CD4-positive, alpha-beta T cell treated with Interleukin-21 for 1 hour (primary cell): ENCODE measurements around the gene FHOD3.

Experiments
- DNase-seq: peaks from one replicate; pipeline ENCODE4 v3.0.0-alpha.2; 2020

Gene FHOD3

DNA sequence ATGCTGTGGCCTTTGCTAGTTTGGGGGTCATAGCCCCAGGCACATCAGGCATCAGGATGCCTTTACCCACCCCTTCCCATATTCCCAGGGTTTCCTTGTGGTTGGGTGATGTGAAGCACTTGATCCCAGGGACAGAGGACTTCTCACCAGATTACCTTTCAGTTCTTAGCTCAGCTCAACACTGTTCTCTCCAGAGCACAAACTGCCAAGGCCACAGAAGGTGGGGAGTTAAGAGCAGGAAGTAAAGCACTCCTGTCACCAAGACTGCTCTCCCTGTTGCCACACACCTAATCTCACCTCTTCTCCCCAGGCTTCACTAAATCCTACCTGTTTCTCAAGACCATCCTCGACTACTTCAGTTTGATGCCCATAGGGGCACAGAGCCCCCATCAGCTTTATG, 25.9 kb downstream of the FHOD3 start:
- no peak for DNase-seq

DNA sequence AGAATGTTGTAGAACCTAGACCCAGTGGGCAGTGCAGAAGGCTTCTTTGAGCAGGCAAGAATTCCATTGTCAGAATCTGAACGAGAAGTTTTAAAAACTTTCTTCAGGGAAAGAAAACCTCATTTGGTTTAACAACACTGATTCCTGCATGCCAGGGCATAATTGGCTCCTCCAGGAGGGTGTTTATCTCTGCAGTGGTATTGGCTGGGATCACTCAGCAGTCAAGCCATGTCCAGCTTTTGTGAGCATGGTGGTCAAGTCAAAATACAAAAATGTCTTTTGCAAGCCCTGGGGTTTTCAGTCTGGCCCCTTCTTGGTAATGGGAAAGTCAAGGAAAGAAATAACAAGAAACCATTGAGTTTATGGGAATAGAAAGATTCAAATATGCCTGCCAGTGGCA, 28.3 kb downstream of the FHOD3 start:
- DNase-seq = no peak

DNA sequence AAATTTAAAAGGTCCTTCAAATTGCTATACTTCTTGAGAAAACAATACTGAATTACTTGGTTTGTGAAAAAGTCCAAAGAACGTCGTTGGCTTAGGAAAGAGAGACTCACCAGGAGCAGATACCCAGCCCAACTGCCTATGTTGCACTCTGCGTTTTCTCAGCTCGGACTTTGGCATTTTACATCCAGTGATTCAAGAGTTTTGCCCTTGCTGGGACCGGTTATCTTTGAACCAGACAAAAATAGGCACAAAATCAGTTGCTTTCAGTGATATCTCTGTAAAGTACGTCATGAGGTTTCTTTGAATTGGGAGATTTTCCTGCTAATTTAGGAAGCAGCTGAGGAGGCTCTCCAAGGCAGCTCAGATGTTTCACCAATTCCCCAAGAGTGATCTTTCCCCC, 29.3 kb downstream of the FHOD3 start:
- DNase-seq = no peak

DNA sequence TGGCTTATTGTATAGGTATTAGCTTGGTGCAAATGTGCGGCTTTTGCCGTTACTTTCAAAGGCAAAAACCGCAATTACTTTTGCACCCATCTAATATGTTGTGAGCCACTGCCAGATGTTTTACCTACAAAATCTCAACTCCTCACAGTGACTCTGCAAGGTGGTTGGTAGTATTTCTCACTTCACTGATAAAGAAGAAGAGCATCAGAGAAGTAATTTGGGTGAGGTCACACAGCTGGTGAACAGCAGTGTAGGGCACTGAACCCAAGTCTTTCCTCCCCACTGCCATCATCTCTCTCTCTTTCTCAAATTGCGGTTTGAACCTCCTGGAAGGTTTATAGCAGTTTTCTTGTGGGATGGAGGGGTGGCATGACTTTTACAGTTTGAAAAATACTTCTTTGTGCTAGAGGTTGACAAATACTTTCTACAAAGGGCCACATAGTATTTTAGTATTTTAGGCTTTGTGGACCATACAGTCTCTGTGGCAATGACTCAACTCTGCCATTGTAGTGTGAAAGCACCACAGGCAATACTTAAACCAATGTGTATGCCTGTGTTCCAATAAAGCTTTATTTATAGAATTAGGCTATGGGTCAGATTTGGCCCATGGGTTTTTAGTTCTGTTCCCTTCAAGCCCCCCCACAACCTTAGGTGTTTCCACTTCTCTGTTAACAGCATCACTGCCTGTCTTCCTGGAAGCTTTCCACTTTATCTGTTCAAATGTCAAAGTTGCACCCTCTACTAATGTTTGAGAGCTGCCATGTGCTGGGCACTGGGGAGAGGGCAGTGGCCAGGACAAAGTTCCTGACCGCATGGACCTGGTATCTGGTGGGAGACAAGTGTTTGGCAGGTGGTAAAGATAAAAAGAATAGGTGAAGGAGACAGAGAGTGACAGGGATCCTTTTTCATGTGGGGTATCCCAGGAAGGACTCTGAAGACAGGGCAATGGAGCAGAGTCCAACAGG, 30.1 kb downstream of the FHOD3 start:
- DNase-seq = no peak

DNA sequence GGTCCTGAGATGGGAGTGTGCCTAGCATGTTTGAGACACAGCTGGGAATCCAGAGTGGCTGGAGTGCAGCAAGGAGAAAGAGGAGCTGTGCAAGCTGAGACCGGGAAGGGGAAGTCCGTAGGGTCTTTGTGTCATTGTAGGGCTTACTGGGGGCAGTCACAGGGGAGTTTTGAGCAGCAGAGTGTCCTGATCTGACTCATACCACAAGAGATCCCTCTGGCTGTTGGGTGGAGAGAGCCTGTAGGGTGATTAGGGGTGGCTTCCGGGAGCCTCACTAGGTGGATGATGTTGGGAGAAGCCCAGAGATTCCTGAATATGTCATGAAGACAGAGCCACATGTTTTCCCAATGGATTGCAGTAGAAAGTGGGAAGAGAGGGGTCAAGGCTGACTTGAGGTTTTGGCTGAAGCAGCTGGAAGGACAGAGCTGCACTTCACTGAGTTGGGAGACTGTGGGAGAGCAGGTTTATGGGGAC, 30.9 kb downstream of the FHOD3 start:
- no peak for DNase-seq

DNA sequence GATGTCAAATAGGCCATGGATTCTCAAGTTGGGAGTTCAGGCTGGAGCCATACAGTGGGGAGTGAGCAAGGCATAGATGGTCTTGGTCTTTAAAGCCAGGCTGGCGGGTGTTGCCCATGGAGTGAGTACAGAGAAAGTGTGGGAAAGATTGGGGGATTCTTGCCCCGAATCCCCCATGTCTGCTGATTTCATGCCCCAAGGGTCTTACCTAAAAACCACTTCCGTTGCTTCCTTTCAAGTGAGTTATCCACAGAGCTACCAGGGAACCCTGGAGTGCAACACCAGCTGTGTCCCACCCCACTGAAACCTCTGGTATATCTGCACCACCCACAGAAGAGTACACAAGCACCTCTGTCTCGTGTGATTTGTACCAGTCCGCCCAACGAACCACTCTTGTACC, 31.4 kb downstream of the FHOD3 start:
- DNase-seq = no peak

DNA sequence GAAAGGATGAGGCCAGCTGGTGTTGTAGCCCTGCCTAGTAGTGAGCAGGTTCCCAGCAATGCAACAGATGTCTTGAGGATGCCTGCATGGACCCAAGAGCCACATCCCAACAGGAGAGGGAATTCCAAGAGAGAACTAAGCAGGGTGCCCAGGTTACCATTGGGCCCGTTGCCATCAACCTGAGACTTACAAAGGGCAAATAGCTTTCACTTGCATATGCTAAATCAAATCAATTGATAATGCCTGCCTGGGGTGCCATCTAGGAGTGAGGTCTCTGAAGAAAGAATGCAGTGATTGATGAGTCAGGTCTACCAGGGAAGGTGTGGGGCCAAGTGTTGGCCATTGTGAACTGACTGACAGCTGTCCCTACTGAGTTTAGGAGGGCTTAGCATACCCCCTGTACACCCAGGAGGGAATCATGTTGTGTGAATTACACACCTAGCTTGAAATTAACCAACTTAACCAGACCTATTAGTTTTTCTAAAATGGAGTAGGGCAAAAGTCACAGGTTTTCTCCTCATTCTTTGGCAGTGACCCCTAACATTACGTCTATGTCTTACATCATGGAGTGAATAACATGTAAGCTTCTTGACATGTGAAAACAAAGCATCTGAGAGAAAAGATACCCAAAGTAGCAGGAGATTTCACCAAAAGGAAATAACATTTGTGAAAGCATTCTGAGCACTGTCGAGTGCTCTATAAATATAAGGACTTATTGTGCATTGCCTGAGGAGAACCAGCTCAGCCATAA, 32.3 kb downstream of the FHOD3 start:
- no peak for DNase-seq

DNA sequence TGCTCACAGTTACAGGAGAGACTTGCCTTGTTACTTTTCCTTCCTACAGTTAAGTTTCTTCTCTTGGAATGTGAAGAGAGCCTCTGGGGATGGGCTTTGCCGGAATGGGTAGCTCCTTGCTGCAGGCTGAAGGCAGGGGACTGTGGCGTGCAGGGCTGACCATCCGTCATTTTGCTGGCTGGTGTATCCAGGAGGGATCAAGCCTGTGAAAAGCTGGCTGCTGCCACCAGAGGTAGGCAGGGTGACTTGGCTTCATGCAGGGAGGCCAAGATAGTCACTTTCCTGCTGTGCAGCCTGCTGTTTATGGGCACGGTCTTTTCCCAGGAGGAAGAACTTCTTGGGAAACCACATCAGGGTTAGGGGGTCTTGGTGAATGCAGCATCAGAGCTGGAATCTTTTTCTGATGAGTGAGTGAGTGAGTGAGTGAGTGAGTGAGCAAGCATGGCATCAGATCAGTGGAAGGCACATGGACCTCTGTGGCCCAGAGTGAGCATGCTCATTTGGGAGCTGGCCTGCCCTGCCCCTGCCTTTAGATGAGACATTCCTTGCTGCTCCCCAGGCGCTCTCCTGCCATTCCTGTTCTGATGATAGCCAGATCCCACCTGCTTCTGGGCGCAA, 33.0 kb downstream of the FHOD3 start:
- no peak for DNase-seq

DNA sequence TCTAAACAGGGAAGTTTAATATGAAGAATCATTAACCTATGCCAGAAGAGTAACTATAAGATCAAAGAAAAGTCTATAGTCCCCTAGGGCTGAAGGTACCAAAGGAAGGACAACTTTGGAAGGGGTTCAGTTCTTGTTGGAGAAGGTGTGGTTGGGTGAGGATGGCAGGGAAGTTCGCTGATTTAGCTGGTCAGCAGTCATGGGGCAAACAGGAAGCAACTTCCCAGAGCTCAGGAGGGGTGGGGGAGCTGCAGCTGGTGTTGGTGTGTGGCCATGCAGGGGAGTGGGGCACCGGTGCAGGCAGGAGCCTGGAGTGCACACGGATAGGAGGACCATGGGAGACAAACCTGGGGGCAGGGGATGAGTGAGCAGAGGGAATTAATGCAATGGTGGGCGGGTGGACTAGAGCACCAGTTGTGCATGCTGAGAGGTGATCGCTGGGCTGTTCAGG, 34.0 kb downstream of the FHOD3 start:
- DNase-seq = no peak

DNA sequence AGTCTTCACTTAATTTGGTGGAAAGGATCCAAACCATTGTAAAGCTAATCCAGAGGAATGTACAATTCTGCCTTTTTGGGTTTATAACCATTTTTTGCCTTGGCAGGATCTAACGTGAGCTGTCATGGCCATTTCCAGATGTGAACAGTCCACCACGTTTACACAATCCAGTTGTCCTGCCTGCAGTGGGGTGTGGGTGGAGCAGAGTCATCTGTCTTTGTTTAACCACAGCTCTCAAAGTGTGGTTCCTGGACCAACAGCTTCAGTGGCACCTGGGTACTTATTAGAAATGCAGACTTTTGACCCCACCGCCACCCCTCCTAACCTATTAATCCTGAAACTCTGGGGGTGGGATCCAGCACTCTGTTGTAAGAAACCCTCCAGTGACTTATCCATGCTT, 35.9 kb downstream of the FHOD3 start:
- no peak for DNase-seq

DNA sequence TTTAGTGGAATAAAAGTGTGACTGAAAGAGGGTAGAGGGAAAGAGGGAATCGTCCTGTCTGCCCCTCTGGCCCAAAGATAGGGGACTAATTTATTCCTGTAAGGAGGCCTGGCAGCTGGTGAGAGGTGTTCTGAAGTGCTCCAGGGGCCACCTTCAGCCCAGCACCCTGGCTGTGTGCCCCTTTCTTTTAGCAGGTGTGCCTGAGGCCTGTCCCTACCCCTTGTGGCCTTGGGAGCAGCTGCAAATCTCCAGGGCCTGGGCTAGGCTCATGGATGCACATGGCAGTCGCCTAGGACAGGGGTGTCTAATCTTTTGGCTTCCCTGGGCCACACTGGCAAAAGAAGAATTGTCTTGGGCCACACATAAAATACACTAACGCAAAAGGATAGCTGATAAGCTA, 37.3 kb downstream of the FHOD3 start:
- no peak for DNase-seq

DNA sequence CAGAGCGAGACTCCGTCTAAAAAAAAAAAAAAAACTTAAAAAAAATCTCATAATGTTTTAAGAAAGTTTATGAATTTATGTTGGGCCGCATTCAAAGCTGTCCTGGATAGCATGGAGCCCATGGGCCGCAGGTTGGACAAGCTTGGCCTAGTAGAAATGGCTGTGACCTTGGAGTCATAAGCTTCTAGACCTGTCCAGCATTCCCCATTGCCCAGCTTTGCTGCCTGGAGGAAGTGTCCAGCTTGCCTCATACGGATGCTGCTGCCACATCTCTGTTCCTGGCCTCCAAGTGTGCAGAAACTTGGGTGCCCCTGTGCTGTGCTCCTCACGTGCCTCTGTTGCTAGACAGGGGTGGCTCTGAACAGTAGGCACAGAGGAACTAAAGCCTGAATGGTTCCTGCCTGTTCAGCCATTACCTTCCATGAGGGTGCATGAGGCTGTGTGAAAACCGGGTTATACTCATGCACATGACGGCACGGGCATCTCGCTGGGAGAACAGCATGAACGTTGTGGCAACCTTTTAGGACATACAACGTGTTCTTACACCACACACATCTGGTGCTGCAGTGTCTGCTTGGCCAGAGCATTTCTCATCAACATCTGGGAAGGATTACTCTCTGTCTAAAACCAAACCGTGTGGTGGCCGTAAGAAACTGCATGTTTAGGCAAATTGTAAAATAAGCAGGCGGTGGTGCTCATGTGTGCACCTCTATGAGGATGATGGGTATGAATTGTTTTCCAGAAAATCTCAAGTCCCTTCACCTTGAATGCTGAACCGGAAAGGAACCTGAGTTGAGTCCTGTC, 38.2 kb downstream of the FHOD3 start:
- no peak for DNase-seq

DNA sequence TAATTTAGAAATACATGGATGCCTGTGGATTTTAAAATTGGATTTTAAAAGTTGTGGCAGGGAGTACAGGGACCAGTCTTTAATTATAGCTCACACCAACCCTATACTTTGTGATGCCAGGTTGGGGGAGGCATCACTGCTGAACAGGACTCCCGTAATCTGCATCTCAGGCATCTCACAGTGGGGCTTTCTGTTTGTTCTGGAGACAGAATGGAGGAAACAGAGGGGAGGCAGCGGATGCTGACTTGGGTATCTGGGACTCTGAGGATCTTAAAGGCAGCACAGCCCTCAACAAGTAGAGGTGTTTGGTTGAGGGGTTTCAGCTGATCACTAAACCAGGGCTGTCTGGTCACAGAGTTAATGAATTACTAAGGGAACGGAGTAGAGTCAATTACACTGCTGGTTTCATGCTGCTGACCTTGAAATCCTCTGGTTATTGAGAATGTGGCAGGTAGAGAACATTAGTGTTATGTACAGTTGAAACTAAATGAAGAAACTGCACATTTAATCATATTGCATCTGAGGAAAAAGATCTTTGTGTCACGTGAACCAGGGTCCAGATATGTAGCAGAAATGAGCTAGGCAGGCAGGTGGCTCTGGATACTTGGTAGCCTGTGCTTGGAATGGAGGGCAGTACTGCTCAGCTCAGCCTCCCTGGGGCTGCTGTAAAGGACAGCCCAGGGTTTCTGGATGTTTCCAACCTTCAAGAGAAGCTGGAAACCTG, 40.3 kb downstream of the FHOD3 start:
- DNase-seq = no peak

DNA sequence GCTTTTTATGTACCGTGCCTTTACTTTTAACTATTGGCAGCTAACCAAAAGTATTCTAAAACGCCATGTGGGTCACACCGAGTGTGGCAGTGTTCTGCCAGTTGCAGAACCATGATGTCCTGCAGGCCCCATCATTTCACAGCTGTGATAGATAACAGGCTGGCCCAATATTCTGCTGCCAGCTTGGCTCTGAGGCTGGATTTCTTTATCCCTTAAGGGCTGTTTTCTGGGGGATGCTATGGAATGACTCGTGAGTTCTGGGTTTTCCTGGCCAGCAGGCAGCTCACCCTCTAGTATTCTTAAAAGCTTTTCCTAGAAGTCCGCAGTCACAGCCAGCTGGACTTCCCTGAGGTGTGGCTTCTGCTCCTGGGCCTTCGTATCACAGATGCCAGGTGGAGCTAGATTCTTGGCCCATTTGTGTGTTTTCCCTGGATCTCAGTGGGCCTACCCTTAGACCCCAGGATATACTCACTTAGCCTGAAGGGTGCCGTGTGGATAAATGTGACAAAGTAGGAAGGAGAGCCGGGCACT, 41.0 kb downstream of the FHOD3 start:
- no peak for DNase-seq

DNA sequence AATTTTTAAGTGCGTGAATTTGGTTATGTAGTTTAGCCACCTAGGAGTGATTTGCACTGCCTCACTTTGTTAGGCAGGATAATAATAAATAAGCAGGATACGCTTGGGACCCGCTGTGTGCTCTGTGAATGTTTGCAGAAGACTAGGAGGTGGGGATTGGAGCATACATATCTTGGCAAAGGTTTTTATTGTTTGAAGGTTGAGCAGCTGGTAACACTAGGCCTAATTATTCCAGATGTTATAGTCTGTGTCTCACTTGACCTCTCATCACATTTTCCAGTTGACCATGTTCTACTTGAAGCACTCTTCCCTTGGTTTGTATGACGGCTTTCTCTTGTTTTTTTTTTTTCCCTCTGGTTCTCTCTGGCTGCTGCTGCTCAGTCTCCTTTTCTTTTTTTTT, 42.7 kb downstream of the FHOD3 start:
- DNase-seq = no peak

DNA sequence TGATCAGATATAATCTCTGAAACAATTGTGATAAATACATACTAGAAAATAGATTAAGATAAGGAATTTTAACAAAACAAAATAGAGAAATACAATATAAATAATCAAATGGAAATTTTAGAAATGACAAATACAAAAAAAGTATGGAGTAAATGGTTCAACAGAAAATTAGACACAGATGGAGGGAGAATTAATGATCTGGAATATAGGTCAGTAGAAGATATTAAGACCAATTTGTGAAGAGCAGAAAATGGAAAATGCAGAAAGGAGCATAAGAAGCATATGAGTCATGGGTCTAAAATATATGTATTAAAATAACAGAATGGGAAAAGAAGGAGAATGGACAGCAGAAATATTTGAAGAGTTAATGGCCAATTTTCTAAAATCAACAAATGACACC, 44.4 kb downstream of the FHOD3 start:
- DNase-seq = no peak

DNA sequence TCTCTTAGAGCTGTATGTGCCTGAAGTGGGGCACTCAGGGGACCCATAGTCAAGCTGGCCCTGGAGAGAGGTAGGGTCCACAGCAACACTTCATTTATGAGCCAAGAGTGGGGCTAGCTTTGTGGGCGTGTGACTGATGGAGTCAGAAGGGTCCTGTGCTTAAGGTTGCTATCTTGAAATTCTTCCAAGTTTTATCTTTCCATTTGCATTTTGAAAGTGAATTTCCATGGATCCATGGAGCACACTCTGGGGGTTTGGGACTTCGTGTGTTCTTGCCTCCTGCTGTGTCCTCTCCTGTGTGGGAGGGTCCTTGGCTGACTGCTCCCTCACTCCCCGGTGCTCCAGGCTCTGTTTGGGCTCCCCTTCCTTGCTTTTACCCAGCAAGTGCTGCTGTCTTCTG, 50.8 kb downstream of the FHOD3 start:
- DNase-seq = no peak

DNA sequence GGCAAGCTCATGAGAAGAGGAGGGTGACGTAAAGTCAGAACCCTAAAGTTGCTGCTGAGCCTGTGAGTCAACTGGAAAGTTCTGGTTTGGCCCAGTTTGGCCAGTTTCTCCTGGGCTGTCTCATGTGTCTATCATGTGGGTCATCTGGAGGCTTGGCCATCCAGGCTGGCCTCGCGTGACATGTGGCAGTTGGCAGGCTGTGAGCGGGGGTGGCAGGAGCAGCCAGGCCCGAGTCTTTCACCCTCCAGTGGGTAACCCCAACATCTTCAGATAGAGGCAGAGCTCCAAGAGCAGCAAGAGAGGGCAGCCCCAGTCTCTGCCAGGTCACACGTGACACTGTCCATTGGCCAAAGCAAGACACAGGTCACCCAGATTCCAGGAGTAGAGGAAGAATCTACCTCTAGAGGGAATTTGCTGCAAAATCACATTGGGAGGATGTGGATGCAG, 51.5 kb downstream of the FHOD3 start:
- DNase-seq = no peak

DNA sequence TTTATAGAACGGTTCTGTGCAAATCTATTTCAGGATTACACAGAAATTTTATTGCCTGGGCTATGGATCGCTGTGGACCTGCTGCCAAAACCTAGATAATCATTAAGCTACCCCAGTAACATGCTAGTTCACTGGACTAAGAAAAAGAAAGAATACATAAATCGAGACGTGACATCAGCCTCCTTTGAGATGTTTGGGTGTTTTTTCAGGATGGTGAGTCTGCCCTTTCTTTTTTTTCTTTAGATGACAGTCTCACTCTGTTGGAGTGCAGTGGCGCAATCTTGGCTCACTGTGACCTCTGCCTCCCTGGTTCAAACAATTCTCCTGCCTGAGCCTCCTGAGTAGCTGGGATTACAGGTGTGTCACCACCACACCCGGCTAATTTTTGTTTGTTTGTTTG, 52.0 kb downstream of the FHOD3 start:
- DNase-seq = no peak

DNA sequence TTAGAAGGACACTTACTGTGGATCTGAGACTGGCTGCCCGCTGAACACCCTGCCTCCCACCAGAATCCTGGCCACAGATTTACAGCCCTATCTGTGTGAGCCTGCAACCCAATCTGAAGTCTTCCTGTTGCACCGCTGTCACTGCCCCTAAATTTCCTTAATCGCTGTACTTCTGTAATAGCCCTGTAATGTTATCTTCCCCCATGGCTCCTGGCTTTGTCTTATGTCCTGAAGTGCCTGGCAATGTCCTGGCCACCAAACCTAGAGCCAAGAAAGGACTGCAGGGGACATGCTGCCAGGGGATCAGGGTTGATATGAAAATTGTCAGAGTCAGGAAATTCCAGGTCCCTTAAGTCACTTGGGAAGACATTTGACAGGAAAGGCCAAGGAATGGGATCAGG, 52.7 kb downstream of the FHOD3 start:
- DNase-seq = no peak

DNA sequence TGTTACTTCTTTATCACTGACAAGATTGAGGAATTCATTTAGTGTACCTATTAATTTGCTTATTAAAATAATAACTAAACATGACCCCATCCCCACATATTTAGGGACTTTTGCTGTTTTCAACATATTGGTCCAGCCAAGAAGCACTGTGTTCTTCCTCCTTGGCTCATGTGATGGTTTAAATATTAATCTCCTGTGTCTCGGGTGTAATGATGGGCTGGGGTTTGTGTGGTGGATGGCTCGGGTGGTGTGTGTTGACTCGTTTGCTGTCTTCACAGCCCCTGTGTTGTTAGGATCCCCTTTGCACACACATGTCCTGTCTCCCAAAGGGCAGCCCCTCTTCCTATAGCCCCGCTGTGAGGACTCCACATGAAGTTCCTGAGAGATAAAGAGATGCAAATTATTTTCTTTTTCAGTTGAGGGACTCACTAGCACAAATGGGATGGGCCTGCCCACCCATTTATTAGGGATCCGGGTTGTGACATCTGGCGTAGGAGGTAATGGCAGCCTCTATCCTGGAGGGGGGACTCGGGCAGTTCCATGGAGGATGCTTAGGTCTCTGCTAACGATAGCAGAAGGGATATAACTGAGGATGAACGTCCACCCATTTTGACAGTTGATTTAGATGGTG, 53.4 kb downstream of the FHOD3 start:
- DNase-seq = no peak
